ENCODE results near the gene GUCY2C. TPM values are rescaled to one million over a fixed set of nuclear protein-coding genes. Genes with fewer than 3 reads are reported as not detected.

GUCY2C gene
- total RNA-seq, 1 experiment from 2014 or later = not detected

DNA sequence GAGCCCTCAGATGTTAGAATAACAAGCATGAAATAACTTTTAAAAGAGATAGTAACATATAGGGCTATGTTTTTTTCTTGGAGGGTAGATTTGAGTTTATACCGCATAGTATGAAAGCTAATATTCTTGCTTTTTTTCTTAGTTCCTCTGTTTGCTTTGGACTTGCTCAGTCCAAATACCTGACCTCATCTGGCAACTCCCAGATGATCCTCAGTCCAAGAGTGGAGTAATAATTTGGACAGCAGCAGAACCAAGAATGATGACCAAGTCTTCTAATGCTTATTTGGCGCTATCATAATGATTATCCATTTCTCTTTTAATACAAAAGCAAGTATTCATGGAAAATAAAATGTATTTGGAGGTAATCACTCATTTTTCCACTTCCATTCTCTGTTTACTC, 45.6 kb downstream of the GUCY2C start:
- POLR2A ChIA-PET (ENCODE audit: low non-redundant PET) = no interaction called here

DNA sequence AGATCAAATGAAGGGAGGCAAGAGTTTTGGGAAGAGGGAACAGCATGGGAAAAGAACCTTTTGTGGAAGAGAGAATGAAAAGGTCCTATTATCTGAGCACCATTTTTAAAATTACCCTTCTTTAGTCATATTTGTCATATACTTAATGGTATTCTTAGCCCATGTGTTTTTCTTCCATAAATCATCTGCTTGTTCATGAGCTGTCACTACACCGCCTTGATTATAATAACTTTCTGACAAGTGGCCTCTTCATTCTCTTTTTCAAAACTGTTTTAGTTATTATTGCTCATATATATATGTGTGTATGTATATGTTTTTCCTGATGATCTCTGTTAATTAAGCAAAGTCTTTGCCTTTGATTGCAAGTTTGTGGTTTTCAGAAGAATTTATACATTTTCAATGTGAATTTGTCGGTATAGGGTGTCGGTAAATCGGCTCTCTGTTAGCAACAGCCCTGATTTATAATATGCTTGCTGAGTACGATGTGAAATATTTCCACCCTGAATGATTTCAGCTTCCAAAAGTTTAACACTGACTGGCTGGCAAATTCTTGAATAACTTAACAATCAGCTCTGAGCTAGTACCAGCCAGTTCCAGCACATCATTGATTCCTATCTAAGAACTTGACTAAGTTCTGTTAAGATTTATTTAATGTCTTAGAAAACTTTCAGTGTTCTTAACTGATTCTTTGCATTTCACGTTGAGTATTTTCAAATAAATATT, 49.2 kb downstream of the GUCY2C start:
- TF ChIP-seq, protein P1, sequence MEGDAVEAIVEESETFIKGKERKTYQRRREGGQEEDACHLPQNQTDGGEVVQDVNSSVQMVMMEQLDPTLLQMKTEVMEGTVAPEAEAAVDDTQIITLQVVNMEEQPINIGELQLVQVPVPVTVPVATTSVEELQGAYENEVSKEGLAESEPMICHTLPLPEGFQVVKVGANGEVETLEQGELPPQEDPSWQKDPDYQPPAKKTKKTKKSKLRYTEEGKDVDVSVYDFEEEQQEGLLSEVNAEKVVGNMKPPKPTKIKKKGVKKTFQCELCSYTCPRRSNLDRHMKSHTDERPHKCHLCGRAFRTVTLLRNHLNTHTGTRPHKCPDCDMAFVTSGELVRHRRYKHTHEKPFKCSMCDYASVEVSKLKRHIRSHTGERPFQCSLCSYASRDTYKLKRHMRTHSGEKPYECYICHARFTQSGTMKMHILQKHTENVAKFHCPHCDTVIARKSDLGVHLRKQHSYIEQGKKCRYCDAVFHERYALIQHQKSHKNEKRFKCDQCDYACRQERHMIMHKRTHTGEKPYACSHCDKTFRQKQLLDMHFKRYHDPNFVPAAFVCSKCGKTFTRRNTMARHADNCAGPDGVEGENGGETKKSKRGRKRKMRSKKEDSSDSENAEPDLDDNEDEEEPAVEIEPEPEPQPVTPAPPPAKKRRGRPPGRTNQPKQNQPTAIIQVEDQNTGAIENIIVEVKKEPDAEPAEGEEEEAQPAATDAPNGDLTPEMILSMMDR (conservative IDR thresholded peaks at IDR 0.05; ENCODE audit: low read depth, low read length) = no peak
- TF ChIP-seq EZH2 (IDR thresholded peaks at IDR 0.05; ENCODE audit: borderline replicate concordance, low read depth, low read length, poor library complexity, severe bottlenecking) = no peak
- peaks cover 46% of the 10 kb centered on the region for H3K4me1 ChIP-seq (ENCODE audit: insufficient read depth, low read length, poor library complexity, severe bottlenecking)
- no peaks in the 10 kb centered on the region for H3K36me3 ChIP-seq (ENCODE audit: insufficient read depth, low read length, poor library complexity, severe bottlenecking)
- no peak overlapping the region for H3K4me3 ChIP-seq (ENCODE audit: low read depth, low read length, poor library complexity, severe bottlenecking)
- CTCF ChIA-PET = no interaction called here
- H3K27ac ChIP-seq (ENCODE audit: low read depth, low read length, poor library complexity, severe bottlenecking) = no peak overlapping the region
- no peaks in the 10 kb centered on the region for H3K9me3 ChIP-seq (ENCODE audit: low read depth, low read length, poor library complexity, severe bottlenecking)
- POLR2A ChIA-PET (ENCODE audit: low non-redundant PET) = no interaction called here
- no peak for DNase-seq (ENCODE audit: low spot score)
- BruUV-seq (replicated peaks) = no TSS peak
- intact Hi-C loops (cut with micrococcal nuclease; ENCODE audit: unreplicated experiment) = no loop called here
- no peaks in the 10 kb centered on the region for H3K27me3 ChIP-seq (replicated peaks; ENCODE audit: insufficient read depth, low read depth, low read length, poor library complexity)

More for the DNA sequence above, 45.6 kb downstream of the GUCY2C start:
- CTCF ChIA-PET = interaction anchor here (0.9 kb wide), 1 partner anchor 1506 kb away, joined by 5 read pairs; no protein-coding TSS in a partner anchor
- BruUV-seq (replicated peaks) = no TSS peak
- intact Hi-C loops (cut with micrococcal nuclease; ENCODE audit: unreplicated experiment) = no loop called here
- no peaks in the 10 kb centered on the region for H3K9me3 ChIP-seq (ENCODE audit: low read depth, low read length, poor library complexity, severe bottlenecking)
- peaks cover 13% of the 10 kb centered on the region for H3K4me1 ChIP-seq (ENCODE audit: insufficient read depth, low read length, poor library complexity, severe bottlenecking)
- no peak overlapping the region for H3K27ac ChIP-seq (ENCODE audit: low read depth, low read length, poor library complexity, severe bottlenecking)
- no peak for DNase-seq (ENCODE audit: low spot score)
- H3K36me3 ChIP-seq (ENCODE audit: insufficient read depth, low read length, poor library complexity, severe bottlenecking) = no peaks in the 10 kb centered on the region
- no peaks in the 10 kb centered on the region for H3K27me3 ChIP-seq (replicated peaks; ENCODE audit: insufficient read depth, low read depth, low read length, poor library complexity)
- no peak for TF ChIP-seq EZH2 (IDR thresholded peaks at IDR 0.05; ENCODE audit: borderline replicate concordance, low read depth, low read length, poor library complexity, severe bottlenecking)
- TF ChIP-seq, protein P1 (conservative IDR thresholded peaks at IDR 0.05; ENCODE audit: low read depth, low read length) = no peak
- H3K4me3 ChIP-seq (ENCODE audit: low read depth, low read length, poor library complexity, severe bottlenecking) = no peak overlapping the region

DNA sequence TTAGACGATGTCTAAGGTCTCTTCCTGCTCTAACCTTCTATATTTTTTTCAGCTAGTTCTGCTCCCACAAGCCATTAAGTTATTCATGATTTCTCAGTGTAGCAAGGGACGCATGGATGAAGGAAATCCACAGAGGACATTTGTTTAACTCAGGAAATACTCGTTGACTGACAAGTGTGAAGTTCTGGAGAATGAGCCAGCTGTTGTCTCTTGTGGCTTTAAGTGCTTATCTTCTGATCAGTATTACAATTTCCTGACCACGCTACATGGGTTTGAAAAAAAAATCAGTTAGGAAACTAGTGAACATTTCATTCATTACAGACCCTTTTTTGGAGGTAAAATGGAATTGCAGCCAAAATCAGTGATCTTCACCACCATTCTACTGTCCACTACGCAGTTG, 53.1 kb downstream of the GUCY2C start:
- Histone ChIP-seq H3K27me3 (replicated peaks; ENCODE audit: insufficient read depth, low read depth, low read length, poor library complexity) (no peaks in the 10 kb centered on the region), H3K36me3 (ENCODE audit: insufficient read depth, low read length, poor library complexity, severe bottlenecking) (no peaks in the 10 kb centered on the region), H3K9me3 (ENCODE audit: low read depth, low read length, poor library complexity, severe bottlenecking) (no peaks in the 10 kb centered on the region), H3K27ac (ENCODE audit: low read depth, low read length, poor library complexity, severe bottlenecking) (peak overlapping the region; percentile 84), H3K4me3 (ENCODE audit: low read depth, low read length, poor library complexity, severe bottlenecking) (peak overlapping the region; percentile 5), H3K4me1 (ENCODE audit: insufficient read depth, low read length, poor library complexity, severe bottlenecking) (peaks cover 46% of the 10 kb centered on the region)
- POLR2A ChIA-PET (ENCODE audit: low non-redundant PET) = no interaction called here
- intact Hi-C loops (cut with micrococcal nuclease; ENCODE audit: unreplicated experiment) = no loop called here
- CTCF ChIA-PET = no interaction called here
- peak; percentile 90 for DNase-seq (ENCODE audit: low spot score)
- BruUV-seq (replicated peaks) = no TSS peak
- TF ChIP-seq EZH2 (IDR thresholded peaks at IDR 0.05; ENCODE audit: borderline replicate concordance, low read depth, low read length, poor library complexity, severe bottlenecking) = no peak
- TF ChIP-seq, protein P1 (conservative IDR thresholded peaks at IDR 0.05; ENCODE audit: low read depth, low read length) = no peak
